Stimulated activated CD4-positive, alpha-beta T cell treated with anti-CD3 and anti-CD28 coated beads, Interleukin-15, amount 100 ng/mL, for 24 hours (primary cell): ENCODE results near the gene SLF1.
"Not testable (repeated sequence)": the region's sequence is repeated elsewhere in the genome, so short reads cannot be mapped to it uniquely, and the experiment has no call there.

Source experiments
- DNase-seq: peaks from one replicate; pipeline ENCODE4 v3.0.0-alpha.2; 2020

SLF1 gene

DNA sequence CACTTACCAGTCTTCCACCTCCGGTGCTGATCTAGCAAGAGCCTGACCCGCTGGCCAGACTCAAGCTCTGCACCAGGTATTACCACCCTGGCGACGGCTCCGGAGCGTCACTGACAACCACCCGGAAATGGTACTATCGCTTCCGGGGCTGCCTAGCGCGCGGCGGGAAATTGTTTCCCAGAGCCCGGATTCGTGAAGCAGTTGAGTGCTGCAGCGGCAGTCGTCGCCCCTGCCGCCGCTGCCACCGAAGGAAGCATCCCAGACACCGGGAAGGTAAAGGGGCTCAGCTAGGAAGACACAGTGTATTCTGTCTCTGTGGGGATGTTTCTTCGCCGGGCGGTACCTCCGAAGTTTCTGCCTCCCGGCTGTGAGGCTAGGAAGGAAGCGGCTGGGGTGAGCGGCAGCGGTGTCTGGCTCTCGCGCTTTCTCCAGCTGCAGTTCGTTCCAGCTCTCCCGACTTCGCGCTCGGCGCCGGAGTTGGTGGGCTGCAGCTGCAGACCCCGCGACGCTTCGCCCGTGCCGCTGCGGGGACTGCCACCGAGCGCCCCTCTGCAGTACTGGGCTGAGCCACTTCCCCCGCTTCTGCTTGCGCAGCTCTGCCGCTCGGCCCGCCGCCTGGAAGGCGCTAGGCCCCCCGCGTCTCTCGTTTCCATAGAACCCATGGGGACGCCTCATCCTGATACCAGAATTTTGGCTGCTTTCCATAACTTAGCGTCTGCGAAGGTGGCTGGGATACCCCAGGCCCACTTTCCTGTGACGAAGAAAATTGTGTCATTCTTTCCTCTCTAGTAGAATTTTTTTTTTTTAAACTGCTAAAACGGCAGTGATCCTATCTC, at the start of gene SLF1, which contains the start of gene KIAA0825:
Gene SLF1 (plus strand): TSS at position 177 of the 836 bp plus-strand sequence. CDS start 10,142 bp downstream, outside the sequence.
Gene KIAA0825 (minus strand): TSS at position 112 of the 836 bp plus-strand sequence. CDS start 81,478 bp downstream, outside the sequence.
- peak; percentile 90 for DNase-seq

DNA sequence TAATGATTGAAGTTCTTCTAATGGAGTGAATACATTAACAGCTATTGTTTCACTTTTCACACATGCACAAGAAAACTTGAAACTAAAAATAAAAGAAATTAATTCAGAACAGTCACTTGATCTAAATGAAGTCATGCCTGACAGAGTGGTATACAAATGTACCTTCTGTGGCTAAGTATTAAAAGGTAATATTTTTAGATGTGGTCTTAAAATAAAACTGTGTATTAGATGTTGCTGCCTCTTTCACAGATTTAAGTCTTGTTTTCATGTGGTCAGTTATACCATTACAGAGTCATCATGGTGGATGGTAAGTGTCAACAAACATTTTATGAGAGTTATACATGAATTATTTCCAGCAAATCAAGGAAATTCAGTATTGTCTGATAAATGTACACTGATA, 47.1 kb upstream of the SLF1 start:
- DNase-seq: no peak

DNA sequence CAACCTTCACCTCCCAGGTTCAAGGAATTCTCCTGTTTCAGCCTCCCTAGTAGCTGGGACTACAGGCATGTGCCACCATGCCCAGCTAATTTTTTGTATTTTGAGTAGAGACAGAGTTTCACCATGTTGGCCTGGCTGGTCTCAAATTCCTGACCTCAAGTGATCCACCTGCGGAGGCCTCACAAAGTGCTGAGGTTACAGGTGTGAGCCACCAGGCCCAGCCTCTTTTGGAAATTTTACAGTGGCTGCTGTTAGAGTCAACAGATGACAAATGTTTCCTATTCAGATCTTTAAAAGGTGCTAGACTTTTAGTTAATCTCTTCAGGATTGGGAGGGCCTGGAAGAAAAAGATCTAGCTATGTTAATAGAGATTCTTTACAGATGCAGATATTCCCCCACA, 45.1 kb upstream of the SLF1 start:
- not testable (repeated sequence) for DNase-seq

DNA sequence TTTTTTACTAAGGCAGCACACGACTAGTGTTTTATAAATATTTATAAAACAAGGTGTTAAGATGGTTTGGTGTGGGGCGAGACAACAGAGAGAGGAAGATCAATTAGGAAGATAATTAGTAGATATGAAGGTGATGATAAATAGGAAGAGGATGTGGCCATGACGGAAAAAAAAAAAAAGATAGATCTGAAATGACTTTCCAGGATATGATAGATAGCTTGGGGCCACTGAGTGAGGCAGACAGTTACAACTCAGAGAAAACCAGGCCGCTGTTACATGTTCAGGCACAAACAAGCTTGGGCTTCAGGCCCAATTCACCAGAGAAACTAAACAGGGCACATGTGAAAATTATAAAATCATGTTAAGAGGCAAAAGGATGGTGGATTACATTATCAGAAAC, 43.3 kb upstream of the SLF1 start:
- no peak for DNase-seq

DNA sequence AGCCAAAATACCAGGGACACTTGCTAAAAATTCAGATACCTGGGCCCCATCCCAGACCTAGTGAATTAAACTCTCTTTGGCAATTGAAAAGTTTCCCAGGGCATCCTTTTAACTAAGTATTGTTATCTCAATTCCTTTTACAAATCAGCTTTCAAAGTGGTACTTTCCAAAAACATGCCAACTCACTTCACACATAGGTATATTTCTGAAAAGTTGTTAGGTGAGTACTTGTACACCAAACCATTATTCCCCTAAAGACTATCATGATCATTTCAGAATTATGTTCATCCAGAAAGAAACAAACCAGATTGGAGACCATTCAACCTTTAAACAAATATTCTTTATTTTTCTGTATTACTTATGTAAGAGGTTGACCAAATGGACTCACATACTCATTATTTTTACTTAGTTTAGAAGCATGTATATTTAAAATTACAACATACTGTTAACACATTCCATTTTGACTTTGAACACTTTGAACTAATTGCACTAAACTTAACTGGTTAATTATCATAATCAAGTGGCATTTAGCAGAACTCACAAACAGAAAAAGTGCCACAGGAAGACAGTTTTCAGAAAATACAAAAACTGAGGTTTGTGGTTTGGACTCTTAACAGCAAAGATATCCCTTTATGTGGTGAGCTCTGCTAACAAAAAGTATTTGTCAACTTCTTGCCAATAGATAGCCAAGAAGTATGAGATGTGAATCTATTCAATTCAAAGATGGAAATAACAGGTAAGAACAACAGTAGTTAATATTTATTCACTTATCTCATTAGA, 40.8 kb upstream of the SLF1 start:
- no peak for DNase-seq

DNA sequence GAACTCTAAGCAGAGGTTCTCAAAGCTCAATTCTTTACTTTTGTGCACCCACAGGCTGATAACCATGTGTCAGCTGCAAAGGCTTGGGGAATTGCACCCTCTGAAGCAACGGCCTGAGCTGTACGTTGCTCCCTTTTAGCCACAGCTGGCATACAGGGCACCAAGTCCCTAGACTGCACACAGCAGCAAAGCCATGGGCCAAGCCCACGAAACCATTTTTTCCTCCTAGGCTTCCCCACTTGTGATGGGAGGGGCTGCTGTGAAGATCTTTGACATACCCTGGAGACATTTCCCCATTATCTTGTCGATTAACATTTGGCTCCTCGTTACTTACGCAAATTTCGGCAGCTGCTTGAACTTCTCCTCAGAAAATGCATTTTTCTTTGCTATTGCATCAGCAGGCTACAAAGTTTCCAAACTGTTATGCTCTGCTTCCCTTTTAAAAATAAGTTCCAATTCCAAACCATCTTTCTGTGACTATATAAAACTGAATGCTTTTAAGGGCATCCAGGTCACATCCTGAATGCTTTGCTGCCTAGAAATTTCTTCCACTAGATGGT, 23.1 kb upstream of the SLF1 start:
- DNase-seq: no peak

DNA sequence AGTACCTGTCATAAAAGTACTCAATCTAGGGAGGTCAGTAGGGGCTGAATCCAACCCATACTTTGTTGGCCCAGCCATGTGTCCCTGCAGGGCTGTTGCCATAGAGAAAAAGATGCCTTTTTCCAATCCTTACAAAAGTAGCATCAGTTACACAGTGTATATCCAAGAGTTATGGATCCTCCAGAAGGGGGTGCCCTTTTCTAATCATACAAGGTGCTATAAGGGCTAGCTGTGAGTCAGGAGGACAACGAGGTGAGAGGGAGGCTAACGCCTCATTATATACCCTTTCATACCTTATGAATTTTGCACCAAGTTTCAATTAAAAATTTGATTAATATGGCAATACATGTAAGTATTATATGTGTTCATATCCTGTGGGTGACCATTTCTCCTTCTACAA, 4.9 kb upstream of the SLF1 start:
- peak; percentile 3 for DNase-seq

DNA sequence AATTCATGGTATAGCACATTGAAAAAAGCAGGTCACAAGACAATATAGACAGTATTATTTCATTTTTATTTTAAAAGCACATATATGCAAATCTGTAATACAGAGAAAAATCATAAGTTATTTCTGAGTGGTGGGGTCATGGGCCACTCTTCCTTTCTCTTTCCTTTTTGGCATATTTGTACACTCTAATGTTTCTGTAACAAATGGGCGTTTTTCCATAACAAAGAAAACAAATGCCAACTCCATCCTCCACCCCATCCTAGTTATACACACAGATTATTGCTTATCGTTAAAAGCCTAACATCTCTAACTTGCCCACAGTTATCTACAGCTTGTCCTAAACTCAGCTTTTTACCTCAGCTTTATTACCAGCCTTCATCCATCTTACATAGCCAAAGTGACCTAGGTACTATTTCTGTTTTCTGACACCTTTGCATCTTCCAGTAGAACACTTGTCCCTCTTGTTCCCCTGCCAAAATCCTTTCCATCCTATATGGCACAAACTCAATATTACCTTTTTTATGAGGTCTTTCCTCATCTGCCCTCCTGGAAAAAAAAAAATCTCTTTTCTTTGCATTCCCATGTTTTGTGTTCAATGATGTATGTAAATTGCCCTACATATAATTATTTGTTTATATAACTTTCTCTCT, 4.2 kb upstream of the SLF1 start:
- DNase-seq: no peak

DNA sequence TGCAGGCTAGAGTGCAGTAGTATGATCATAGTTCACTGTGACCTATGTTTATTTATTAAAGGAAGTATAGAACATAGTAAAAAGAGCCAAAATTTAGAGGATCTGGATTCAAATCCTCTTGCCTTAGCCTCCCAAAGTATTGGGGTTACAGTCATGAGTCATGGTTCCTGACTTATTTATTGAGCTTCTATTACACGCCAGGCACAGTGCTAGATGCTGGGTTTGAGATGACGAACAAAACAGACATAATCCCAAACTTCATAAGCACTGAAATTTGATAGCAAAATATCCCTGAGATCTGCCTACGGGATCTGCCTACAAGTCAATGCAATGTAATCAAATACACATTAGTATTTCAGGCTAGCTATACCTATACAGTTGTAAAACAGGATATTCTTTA, 2.6 kb upstream of the SLF1 start:
- no peak for DNase-seq

DNA sequence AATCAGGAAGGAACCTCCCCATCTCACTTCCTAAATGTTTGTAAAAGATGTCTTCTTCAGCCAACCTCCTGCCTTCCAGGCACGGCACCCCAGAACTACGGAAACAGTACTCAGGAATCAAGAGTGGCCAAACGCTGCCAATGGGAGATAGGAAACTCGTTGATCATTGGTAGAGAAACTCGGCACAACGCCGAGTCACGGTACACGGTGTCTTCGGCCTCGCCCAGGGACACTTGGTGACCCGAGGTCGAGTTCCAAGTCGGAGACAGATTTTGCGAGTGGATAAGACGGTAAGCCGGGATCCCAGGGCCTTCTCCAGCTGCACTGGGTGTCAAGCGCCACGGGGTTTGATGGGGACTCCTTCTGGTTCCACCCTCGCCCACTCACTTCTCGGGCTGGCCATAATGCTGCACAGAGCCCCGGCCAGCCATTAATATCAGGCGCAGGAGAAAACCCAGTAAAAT, 408 bp upstream of the SLF1 start:
- DNase-seq: no peak

DNA sequence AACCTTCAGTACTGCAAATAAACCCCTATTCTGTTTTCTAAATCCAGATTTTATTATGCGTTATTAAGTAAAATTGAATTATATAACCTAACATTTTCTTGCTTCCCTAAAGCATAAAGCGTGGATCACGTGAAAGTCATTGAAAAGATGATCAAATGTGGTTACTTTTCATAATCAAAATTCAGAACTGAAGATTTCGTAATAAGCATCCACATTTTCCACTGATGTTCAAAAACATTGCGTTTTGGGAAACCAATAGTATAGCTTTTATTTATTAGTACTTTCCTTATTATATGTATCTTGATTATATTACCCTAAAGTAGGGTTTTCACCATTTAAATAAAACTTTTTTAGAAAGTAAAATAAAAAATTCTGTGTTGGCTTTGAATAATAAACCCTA, 1.8 kb downstream of the SLF1 start:
- no peak for DNase-seq

DNA sequence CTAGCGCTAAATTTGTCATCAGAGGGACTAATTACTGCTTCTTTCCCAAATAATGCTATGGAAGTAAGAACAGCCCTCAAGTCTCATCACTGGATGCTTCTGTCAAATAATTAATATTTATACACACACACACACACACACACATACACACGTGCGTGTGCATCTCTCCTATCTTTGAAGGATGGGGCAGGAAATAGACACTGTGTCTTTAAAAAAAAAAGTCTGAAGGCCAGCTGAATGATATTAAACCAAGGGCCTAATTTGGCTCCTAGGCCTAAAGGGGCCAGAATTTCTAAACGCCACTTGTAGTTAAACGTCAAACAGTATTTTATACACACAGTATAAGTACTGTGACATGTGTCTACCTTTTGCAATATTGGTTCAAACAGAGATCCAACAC, 3.3 kb downstream of the SLF1 start:
- no peak for DNase-seq

DNA sequence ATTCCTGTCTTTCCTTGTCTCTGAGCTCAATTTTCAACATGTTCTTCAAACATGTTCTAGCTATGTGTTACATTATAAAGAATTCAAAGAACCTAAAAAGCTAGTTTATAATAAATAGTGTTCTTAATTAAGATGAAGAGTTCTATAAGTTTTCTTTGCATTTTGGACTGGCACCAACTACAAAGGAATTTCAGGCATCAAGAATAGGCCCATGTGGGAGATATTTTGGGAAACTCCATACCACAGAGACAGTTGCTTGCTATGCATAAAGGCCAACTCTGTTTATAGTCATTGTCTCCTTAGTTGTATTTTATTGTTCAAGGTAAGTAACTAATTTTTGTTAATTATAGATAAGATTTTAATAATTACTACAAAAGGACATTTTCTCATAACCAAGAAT, 4.5 kb downstream of the SLF1 start:
- no peak for DNase-seq

DNA sequence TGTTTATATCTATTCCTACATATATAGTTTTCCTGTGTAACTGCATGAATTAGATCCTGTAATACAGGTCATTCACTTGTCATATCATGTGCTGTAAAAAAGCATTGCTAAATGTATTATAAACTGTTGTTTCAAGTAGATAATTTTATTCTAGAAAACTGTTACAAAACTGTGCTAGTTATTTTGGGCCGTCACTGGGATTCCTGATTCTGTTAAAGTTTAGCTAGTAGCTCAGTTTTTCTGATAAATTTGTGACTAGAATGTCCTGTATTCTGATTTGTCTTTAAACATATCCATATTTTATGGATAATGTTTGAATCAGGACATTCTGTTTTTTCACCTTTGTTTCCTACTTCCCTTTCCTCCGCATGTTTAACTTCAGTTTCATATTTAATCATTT, 5.4 kb downstream of the SLF1 start:
- no peak for DNase-seq

DNA sequence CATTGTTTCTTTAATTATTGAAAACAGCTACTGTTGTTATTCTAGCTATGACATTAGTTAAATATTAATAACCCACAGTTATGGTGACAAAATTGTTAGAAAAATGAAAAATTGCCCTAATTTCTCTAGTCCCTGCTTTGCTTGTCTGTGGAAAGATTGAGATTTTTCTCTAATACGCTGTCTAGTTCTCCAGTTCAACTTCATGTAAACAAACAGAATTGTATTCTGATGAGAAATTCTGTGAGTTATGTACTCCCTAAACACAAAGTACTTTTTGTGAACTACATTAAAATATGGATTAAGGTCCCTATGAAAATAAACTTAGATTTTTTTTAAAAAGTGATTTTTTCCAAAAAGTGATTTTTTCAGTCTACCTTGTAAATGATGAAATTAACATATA, 8.7 kb downstream of the SLF1 start:
- DNase-seq: no peak

DNA sequence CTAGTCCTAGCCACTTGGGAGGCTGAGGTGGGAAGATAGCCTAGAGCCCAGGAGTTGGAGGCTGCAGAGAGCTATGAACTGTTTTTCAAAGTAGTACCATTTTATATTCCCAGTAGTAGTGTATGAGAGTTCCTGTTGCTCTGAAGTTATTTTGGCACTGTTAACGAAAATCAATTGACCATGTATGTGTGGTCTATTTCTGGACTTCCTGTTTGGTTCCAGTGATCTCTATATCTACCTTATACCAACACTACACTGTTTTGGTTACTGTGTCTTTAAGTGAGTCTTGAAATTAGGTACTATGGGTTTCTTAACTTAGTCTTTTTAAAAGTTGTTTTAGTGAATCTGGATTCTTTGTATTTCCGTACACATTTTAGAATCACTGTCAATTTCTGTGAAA, 13.6 kb downstream of the SLF1 start:
- DNase-seq: no peak

DNA sequence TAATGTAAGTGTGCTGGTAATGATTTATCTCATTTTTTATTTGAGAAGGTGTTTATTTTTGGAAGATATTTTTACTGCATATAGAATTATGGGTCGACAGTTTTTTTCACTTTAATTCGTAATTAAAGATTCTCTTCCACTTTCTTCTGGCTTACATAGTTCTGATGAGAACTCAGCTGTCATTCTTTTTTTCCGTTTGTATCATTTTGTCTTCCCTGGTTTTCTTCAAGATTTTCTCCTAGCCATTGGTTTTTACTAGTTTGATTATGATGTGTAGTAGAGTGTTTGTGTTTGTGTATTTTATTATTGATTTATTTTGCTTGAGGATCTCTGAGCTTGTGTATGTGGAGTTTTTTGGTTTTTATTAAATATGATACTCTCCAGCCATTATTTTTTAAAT, 21.7 kb downstream of the SLF1 start:
- no peak for DNase-seq

DNA sequence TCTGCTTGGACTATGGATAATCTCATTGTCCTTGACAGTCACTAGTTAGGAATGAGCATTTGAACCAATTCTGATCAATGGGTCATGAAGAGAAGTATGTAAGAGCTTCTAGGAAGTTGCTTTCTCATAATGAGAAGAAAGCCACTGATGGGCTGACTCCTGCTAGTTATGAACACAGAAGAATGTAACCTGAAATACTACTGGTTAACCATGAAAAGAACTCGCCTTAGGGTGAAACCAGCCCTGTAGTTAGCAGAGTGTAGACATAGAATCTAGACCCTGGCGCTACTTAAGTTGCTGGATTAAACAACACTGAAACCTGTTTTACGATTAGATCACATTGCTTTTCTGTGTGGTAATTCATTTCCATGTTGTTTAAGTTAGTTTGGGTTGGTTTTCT, 26.6 kb downstream of the SLF1 start:
- DNase-seq: no peak

DNA sequence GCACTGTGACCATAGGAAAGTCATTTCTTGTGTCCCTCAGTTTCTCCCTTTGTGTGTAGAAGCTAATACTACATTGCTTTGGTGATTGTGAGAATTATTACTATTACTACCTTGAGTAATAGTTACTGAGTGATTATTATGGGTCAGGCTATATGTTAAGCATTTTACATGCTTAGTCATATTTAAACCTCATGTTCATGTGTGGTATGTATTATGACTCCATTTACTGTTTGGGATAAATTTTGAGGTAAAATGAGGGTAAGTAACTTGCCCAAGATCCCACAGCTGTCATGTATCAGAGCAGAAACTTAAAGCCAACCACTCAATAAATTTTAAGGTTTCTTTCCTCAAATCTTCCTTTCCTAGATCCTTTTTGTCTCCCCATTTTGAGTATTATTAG, 28.3 kb downstream of the SLF1 start:
- no peak for DNase-seq

DNA sequence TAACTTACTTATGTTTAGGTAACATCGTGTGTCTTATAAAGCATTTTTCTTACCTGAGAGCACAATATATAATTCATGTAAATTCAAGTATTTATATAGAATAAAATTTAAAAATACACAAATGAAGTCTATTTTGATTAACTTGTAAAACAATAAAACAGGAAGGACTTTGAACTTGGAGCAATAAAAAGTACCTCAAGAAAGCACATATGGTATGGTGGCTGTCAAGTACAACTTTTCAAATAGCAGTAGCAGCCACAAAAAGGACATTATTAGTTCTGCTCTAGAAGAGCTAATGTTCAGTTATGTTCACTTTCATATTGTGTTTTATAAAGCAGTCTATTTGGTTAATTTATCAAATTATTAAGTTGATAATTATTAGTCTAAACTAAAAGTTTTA, 31.4 kb downstream of the SLF1 start:
- DNase-seq: no peak

DNA sequence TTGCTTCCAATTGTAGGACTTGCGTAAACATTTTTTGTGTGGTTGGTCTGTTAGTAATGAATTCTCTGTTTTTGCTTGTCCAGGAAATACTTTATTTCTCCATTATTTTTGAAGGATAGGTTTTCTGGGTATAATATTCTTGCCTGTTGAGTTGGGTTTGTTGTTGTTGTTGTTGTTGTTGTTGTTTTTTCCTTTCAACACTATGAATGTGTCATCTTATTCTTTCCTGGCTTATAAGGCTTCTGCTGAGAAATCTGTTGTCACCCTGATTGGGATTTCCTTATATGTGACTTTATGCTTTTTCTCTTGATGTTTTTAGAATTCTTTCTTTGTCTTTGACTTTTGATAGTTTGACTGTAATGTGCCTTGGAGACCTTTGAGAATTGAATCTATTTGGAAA, 39.8 kb downstream of the SLF1 start:
- no peak for DNase-seq

DNA sequence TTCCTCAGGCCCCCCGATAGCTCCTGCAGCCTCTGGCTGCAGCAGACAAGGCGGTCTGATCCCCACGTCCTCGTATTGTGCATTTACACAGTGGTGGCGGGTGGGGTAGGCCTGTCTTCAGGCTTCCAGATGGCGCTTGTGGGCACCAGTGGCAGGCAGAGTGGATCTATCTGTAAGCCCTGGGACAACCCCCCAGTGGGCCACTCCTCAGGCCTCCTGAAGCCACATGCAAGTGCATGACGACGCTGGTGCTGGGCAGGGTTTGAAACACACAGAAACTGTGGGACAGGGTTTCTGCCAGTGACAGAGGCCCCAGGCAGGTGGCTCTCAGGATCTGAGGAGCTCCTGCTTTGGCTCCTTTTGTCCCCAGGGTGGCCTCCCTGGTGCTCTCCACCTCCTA, 42.0 kb downstream of the SLF1 start:
- DNase-seq: no peak

DNA sequence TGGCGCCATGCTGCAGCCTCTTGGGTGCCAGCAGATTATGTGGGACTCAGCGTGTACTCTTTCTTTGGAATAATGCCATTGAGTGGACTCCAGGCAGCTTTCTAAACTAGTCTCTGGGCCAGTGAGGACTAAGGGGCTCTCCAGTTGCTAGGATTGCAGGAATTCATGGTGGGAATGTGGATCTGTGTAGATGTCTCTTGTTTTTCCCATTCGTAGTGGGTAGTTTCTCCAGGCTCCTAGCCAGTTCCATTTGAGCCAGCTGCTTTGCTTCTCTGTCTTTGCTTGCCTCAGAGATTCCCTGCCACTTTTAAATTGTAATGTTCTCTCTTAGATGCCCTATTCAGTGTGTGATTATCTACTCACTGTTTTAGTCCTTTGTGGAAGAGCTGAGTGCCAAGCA, 42.6 kb downstream of the SLF1 start:
- DNase-seq: no peak
